Measurements from ENCODE around the gene CCDC188. TPM values are rescaled to one million over a fixed set of nuclear protein-coding genes. Genes with fewer than 3 reads are reported as not detected.
A peak's percentile ranks its signal among the peaks of the same experiment; 100 is the strongest.

Gene CCDC188
- total and polyA plus RNA-seq, 5 donors, result 0.22 to 0.83 (median 0.48) TPM

DNA sequence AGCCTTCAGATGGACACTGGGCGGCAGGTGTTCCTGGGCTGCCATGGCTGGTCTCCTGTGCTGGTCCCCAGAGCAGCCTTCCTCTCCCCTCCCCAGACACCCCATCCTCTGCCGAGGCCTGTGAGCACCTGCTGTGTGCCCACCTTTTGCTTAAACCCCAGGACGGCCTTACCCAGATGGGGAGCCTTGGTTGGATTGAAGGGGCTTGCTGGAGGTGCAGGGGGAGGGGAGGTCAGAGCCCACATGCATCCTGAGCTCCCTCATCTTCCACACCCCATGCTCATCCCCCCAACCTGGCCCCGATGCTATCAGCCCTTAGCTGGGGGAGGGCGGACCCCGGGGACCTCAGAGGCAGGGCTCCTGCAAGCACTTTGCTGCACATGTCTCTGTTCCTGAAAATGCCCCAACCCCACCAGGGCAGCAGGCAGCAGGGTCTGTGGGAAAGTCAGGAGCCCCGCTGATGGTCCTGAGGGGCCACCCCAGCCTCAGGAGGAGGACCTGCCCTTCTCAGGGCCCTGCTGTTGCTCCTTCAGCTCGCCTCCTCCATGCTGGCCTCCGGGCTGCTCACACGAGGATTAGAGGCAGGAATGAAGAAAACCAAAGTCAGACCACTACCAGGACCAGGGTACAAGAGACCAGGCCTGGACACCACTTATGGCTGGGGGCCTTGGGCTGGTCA lies 41.6 kb upstream of the CCDC188 start:
- no peaks in the 10 kb centered on the region for H3K4me1 ChIP-seq (ENCODE audit: control insufficient read depth, insufficient read depth, low read length)
- no peaks in the 10 kb centered on the region for H3K9me3 ChIP-seq (ENCODE audit: control insufficient read depth, low read length)
- no peak overlapping the region for H3K4me3 ChIP-seq (ENCODE audit: low read length)
- 90% methylated on average over 10 of the region's 10 CpGs for WGBS
- no peaks in the 10 kb centered on the region for H3K27me3 ChIP-seq (ENCODE audit: control insufficient read depth, insufficient read depth)
- no peak for ATAC-seq
- H3K27ac ChIP-seq (ENCODE audit: low read length), result no peak overlapping the region
- intact Hi-C loops (cut with DNase I), result no loop called here
- no peak for DNase-seq

DNA sequence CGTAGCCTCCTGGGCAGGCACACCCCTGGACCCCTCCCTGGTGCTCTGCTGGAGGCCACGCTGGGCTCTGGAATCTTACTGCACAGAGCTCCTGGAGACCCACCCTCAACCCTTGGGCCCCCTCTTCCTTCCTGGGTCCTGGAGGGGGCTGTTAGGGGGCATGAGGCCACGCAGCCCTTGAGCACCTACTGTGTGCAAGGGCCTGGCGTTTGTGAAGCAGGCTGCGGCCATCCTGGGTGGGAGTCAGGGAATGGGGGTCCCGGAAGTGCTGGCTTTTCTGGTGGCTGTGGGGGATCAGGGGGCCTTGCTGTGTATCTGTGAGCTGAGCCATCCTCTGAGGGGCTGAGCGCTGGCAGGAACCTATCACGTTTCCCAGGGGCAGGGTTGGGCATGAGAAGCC lies 40.9 kb upstream of the CCDC188 start:
- H3K4me3 ChIP-seq (ENCODE audit: low read length), result no peak overlapping the region
- no peak for DNase-seq
- H3K4me1 ChIP-seq (ENCODE audit: control insufficient read depth, insufficient read depth, low read length), result no peaks in the 10 kb centered on the region
- 86% methylated on average over 8 of the region's 8 CpGs for WGBS
- intact Hi-C loops (cut with DNase I), result no loop called here
- ATAC-seq, result no peak
- H3K9me3 ChIP-seq (ENCODE audit: control insufficient read depth, low read length), result no peaks in the 10 kb centered on the region
- H3K27me3 ChIP-seq (ENCODE audit: control insufficient read depth, insufficient read depth), result no peaks in the 10 kb centered on the region
- no peak overlapping the region for H3K27ac ChIP-seq (ENCODE audit: low read length)

DNA sequence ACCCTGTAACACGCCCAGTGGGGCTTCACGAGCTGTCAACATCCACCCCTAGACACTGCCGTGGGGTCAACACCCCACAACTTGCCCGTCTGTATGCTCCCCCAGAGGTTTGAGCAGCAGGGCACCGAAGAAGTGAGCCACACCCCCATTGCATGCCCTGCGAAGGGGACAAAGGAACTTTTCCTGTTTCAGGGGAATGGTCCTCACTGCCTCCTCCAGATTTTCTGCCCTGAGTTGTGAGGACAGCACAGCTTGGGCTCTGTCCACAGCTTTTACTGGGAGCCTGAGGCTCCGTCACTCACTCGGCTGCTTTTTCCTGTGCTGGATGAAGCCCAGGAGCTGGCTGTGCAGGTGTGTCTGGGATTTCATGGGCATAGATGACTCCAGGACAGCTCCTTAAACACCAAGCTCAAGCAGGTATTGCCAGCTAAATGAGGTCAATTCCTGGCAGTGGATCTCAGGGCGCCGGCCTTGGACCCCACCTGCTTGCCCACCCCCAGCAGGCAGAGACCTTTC lies 40.2 kb upstream of the CCDC188 start:
- WGBS, result 74% methylated on average over 10 of the region's 10 CpGs
- Histone ChIP-seq H3K27me3 (ENCODE audit: control insufficient read depth, insufficient read depth) (no peaks in the 10 kb centered on the region), H3K9me3 (ENCODE audit: control insufficient read depth, low read length) (no peaks in the 10 kb centered on the region), H3K4me3 (ENCODE audit: low read length) (no peak overlapping the region), H3K27ac (ENCODE audit: low read length) (no peak overlapping the region), H3K4me1 (ENCODE audit: control insufficient read depth, insufficient read depth, low read length) (no peaks in the 10 kb centered on the region)
- intact Hi-C loops (cut with DNase I), result no loop called here
- ATAC-seq (no peak), DNase-seq (no peak)

DNA sequence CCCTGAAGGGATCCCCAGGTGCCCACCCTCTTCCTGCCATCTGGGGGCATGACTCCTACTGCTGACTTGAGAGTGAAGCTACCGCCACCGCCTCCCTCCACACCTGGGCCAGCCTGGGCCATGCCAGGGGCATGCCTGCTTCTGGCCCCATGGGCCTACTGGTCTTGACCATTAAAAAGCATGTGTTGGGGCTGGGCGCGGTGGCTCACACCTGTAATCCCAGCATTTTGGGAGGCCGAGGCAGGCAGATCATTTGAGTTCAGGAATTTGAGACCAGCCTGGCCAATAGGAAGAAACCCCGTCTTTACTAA lies 37.7 kb upstream of the CCDC188 start:
- no peaks in the 10 kb centered on the region for H3K9me3 ChIP-seq (ENCODE audit: control insufficient read depth, low read length)
- H3K27me3 ChIP-seq (ENCODE audit: control insufficient read depth, insufficient read depth), result no peaks in the 10 kb centered on the region
- DNase-seq, result no peak
- no peak for ATAC-seq
- H3K4me3 ChIP-seq (ENCODE audit: low read length), result no peak overlapping the region
- H3K4me1 ChIP-seq (ENCODE audit: control insufficient read depth, insufficient read depth, low read length), result no peaks in the 10 kb centered on the region
- H3K27ac ChIP-seq (ENCODE audit: low read length), result no peak overlapping the region
- 97% methylated on average over 6 of the region's 6 CpGs for WGBS
- intact Hi-C loops (cut with DNase I), result no loop called here

DNA sequence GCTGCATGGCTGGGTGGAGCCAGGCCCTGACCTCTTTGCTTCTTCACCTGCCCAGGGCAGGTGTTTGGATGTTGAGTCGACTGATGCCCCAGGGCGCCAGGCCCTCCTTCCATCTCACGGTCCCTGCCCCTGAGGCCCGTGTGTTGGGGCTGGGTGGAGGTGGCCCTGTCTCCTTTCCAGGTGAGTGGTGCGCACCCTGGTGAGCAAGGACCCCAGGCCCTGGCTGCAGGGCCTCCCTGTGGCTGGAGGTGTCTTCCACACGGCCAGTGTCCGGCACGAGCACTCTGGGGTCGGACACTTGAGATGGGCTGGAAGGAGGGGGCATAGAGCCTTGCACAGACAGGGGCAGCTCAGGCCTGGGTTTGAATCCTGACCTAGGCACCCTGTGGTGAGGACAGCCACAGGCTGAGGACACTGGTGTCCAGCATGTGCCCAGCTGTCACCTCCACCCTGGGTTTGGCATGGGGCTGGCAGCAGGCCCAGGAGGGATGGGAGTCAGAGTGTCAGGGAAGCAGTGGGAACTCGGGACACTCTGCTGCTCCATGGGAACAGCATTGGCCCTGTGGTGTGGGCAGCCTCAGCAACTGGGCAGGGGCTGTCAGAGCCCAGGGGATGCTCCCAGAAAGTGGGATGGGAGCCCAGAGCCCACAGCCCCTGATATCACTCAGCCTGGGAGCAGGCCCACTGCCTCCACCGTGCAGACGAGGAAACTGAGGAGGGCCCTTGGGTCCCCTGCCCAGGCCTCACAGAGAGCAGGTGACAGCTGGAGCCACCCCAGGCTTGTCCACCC lies 37.1 kb upstream of the CCDC188 start:
- no peaks in the 10 kb centered on the region for H3K9me3 ChIP-seq (ENCODE audit: control insufficient read depth, low read length)
- intact Hi-C loops (cut with DNase I), result no loop called here
- no peaks in the 10 kb centered on the region for H3K4me1 ChIP-seq (ENCODE audit: control insufficient read depth, insufficient read depth, low read length)
- no peak overlapping the region for H3K4me3 ChIP-seq (ENCODE audit: low read length)
- H3K27ac ChIP-seq (ENCODE audit: low read length), result no peak overlapping the region
- DNase-seq (no peak), ATAC-seq (peak in 1 of 2 donors; percentile 8)
- WGBS, result 90% methylated on average over 12 of the region's 12 CpGs
- H3K27me3 ChIP-seq (ENCODE audit: control insufficient read depth, insufficient read depth), result no peaks in the 10 kb centered on the region

DNA sequence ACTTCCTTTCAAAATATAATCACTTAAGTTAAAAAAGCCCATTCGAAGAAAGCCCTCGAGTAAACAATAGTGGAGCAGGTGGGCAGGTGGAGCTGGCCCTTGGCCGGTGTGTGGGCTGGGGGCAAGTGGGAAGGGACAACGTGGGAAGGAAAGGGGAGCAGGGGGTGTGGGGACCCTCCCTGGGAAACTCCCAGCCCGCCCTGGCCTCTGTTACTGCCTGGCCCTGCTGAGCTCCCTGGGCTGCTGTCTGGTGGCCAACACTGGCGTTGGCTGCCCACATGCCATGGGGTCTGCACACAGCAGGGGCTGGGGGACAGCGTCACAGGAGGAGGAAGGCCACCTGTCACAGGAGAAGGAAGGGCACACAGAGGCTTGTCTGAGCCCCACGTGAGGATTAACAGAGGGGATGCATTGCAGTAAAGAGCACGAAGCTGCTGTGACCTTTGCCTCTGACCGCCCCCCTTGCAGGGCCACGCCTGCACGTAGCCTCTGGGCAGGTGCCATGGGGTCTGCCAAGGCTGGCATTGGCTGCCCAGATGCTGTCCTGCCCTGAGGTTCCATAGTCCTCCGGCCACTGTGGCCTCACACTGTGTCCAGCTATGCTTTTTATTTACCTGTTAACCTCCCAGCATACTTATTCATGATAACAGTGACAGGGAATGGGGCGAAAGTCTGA lies 36.2 kb upstream of the CCDC188 start:
- ATAC-seq (no peak), DNase-seq (no peak)
- Histone ChIP-seq H3K4me3 (ENCODE audit: low read length) (no peak overlapping the region), H3K4me1 (ENCODE audit: control insufficient read depth, insufficient read depth, low read length) (no peaks in the 10 kb centered on the region), H3K27ac (ENCODE audit: low read length) (no peak overlapping the region), H3K9me3 (ENCODE audit: control insufficient read depth, low read length) (no peaks in the 10 kb centered on the region), H3K27me3 (ENCODE audit: control insufficient read depth, insufficient read depth) (no peaks in the 10 kb centered on the region)
- intact Hi-C loops (cut with DNase I), result no loop called here
- 69% methylated on average over 14 of the region's 14 CpGs for WGBS

DNA sequence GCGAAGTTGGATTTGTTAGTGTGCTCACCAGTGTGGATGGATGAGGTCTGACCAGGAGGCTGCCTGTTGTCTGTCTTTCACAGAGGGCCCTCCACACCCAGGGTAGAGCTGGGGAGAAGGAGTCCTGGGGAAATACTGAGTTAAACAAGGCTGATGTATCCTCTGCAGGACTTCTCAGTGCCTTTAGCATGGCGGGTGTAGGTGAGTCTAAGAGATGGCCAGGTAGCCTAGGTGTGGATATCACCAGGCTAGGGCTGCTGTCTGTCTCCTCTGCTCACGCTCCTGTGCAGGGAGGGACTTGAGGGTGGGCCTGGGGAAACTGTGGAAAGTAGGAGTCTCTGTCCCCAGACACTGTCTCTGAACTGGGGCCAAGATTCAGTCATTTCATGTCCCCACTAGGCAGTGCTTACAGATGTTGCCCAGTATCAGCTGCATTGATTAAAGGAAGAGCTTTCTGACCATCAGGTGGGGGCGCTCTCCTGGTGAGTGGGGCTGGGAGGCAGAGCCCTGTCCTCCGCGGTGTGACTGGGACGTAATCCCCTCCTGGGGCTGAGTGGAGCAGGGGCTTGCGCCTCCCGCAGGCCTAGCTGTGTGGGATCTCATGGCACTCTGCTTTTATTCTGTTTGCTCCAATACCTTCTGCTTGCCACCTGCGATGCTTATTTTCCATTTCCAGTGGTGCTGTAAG lies 35.5 kb upstream of the CCDC188 start:
- WGBS, result 57% methylated on average over 10 of the region's 10 CpGs
- ATAC-seq, result no peak
- intact Hi-C loops (cut with DNase I), result no loop called here
- no peak for DNase-seq
- H3K4me3 ChIP-seq (ENCODE audit: low read length), result no peak overlapping the region
- H3K4me1 ChIP-seq (ENCODE audit: control insufficient read depth, insufficient read depth, low read length), result no peaks in the 10 kb centered on the region
- no peaks in the 10 kb centered on the region for H3K27me3 ChIP-seq (ENCODE audit: control insufficient read depth, insufficient read depth)
- no peak overlapping the region for H3K27ac ChIP-seq (ENCODE audit: low read length)
- no peaks in the 10 kb centered on the region for H3K9me3 ChIP-seq (ENCODE audit: control insufficient read depth, low read length)

DNA sequence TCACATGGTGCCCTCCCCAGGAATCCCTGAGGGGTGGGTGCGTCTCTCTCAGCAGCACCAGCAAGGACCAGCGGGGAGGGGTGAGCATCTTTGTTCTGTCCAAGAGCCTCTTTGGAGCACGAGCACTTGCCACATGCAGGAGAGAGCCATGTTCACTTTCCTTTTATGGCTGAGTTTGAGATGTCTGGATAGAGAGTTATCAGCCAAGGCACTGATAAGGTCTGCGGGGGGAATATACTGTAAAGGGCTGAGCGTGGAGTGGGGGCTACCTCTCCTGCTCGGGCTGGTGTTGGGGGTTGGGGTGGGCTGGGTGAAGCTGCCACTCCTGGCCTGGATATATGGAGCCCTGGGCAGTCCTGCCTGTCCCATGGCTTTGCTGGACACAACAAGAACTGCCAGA lies 34.9 kb upstream of the CCDC188 start:
- intact Hi-C loops (cut with DNase I), result no loop called here
- 55% methylated on average over 6 of the region's 6 CpGs for WGBS

DNA sequence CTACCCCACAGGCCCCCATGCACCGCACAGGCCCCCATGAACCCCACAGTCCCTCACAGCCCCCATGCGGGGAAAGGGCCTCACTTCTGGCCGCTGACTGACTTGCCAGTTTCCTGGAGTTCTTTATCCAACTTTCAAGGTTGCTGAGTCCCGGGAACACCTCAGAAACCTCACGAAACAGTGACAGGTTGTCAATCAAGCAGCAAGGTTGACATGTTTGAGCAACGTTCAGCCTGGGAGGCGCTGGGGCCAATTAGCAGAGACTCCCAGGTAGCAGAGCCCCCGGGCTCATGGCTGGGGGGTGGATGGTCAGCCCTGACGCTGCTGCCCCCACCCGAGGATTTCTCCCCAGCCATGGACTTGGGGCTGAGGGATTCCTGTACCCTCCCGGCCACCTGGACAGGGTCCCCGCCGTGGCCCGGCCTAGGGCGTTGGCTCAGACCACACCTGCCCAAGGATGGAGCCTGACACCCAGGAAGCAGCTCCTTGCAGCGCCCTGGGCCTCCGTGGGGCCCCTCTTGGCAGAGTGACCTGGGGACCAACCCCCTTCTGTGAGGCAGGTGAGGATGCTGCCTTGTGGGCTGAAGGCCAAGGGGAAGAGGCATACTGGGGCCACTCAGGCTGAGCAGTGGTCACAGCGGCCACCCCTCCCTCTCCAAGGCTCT lies 33.8 kb upstream of the CCDC188 start:
- no peak for ATAC-seq

More for the DNA sequence above, 34.9 kb upstream of the CCDC188 start:
- ATAC-seq (no peak), DNase-seq (no peak)
- no peaks in the 10 kb centered on the region for H3K4me1 ChIP-seq (ENCODE audit: control insufficient read depth, insufficient read depth, low read length)
- no peaks in the 10 kb centered on the region for H3K27me3 ChIP-seq (ENCODE audit: control insufficient read depth, insufficient read depth)
- no peaks in the 10 kb centered on the region for H3K9me3 ChIP-seq (ENCODE audit: control insufficient read depth, low read length)
- no peak overlapping the region for H3K27ac ChIP-seq (ENCODE audit: low read length)
- H3K4me3 ChIP-seq (ENCODE audit: low read length), result no peak overlapping the region

DNA sequence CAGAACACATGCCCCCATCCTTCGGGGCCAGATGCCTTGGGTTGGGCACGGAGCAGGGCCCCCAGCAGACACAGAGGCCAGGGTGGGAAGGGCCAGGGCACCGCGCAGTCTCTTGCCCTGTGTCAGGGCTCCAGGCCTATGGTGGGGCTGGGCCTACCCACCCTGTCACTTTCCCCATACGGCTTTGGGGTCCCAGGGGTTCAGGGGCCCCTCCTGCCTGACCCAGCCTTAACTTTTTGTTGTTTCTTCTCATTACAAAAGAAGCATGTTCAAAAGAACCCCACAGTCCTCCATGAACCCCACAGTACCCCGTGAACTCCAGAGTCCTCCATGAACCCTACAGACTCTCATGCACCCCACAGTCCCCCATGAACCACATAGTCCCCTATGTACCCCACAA lies 33.0 kb upstream of the CCDC188 start:
- 68% methylated on average over 6 of the region's 6 CpGs for WGBS
- no peak overlapping the region for H3K27ac ChIP-seq (ENCODE audit: low read length)
- H3K4me1 ChIP-seq (ENCODE audit: control insufficient read depth, insufficient read depth, low read length), result no peaks in the 10 kb centered on the region
- H3K27me3 ChIP-seq (ENCODE audit: control insufficient read depth, insufficient read depth), result no peaks in the 10 kb centered on the region
- ATAC-seq, result no peak
- H3K9me3 ChIP-seq (ENCODE audit: control insufficient read depth, low read length), result no peaks in the 10 kb centered on the region
- H3K4me3 ChIP-seq (ENCODE audit: low read length), result no peak overlapping the region
- DNase-seq, result no peak
- intact Hi-C loops (cut with DNase I), result no loop called here

More for the DNA sequence above, 33.8 kb upstream of the CCDC188 start:
- DNase-seq, result no peak
- Histone ChIP-seq H3K9me3 (ENCODE audit: control insufficient read depth, low read length) (no peaks in the 10 kb centered on the region), H3K4me1 (ENCODE audit: control insufficient read depth, insufficient read depth, low read length) (no peaks in the 10 kb centered on the region), H3K27me3 (ENCODE audit: control insufficient read depth, insufficient read depth) (no peaks in the 10 kb centered on the region), H3K4me3 (ENCODE audit: low read length) (no peak overlapping the region), H3K27ac (ENCODE audit: low read length) (no peak overlapping the region)
- intact Hi-C loops (cut with DNase I), result no loop called here
- WGBS, result 82% methylated on average over 18 of the region's 18 CpGs
